HEK293 (cell line): ENCODE results near the gene RAB42.
A peak's percentile ranks its signal among the peaks of the same experiment; 100 is the strongest.

ENCODE experiments used
- CTCF ChIA-PET: fragments of 350-600 bp; formaldehyde crosslinking; extraction: SDS; loops from one replicate; lab custom pipeline; 2021; ENCODE audit warnings: antibody characterized with exemption; lab: Yijun Ruan, JAX
- POLR2A ChIA-PET: fragments of 300-600 bp; formaldehyde crosslinking; extraction: SDS; loops from one replicate; lab custom pipeline; 2020; ENCODE audit warnings: antibody characterized with exemption, inconsistent platforms; lab: Yijun Ruan, JAX
- H3K27ac ChIP-seq: fragments of 200-500 bp; sonication (Bioruptor generic); 2 replicates; pipeline ENCODE4 v1.5.1; 2014; ENCODE audit warnings: low read depth, low read length, control low read depth, inconsistent platforms; ENCODE audit errors: extremely low read depth
- H3K36me3 ChIP-seq, 2 experiments: fragments of 200-500 bp in 1 of 2; sonication (Bioruptor generic) in 1 of 2; 1 replicate in 1 of 2; 2 replicates in 1 of 2; pipeline ENCODE4 v1.5.1; 2014 to 2017; ENCODE audit warnings: inconsistent platforms in 2 of 2, low read length in 2 of 2; ENCODE audit not compliant: control insufficient read depth in 2 of 2, insufficient read depth in 1 of 2
- H3K4me1 ChIP-seq: fragments of 200-500 bp; sonication (Bioruptor generic); 2 replicates; pipeline ENCODE4 v1.5.1; 2014; ENCODE audit warnings: mild to moderate bottlenecking, low read length, inconsistent platforms; ENCODE audit not compliant: control insufficient read depth, insufficient read depth
- H3K4me3 ChIP-seq: 2 replicates; pipeline ENCODE4 v1.5.1; 2011; ENCODE audit warnings: low read depth, mild to moderate bottlenecking, control low read depth, low read length, moderate library complexity
- H3K9me3 ChIP-seq: fragments of 200-500 bp; sonication (Bioruptor generic); 2 replicates; pipeline ENCODE4 v1.5.1; 2014; ENCODE audit warnings: low read depth, low read length, inconsistent platforms; ENCODE audit not compliant: control insufficient read depth, insufficient read depth
- GLI4 ChIP-seq: fragments of 450-650 bp; formaldehyde crosslinking; IDR thresholded peaks from 2 replicates; pipeline ENCODE4 v1.5.1; 2016; ENCODE audit warnings: missing biosample characterization, missing genetic modification characterization
- GLIS1 ChIP-seq: fragments of 450-650 bp; formaldehyde crosslinking; IDR thresholded peaks from 2 replicates; pipeline ENCODE4 v1.5.1; 2016; ENCODE audit warnings: missing biosample characterization, missing genetic modification characterization
- HIC1 ChIP-seq: fragments of 450-650 bp; formaldehyde crosslinking; IDR thresholded peaks from 2 replicates; pipeline ENCODE4 v1.5.1; 2016; ENCODE audit warnings: missing biosample characterization, missing genetic modification characterization
- HOXA7 ChIP-seq: sonication (generic); formaldehyde crosslinking; IDR thresholded peaks from 2 replicates; pipeline ENCODE4 v1.8.1; 2022; ENCODE audit warnings: missing genetic modification reagents, borderline replicate concordance
- KLF17 ChIP-seq: fragments of 450-650 bp; formaldehyde crosslinking; IDR thresholded peaks from 2 replicates; pipeline ENCODE4 v1.5.1; 2016; ENCODE audit warnings: missing biosample characterization, missing genetic modification characterization
- MEIS1 ChIP-seq: sonication (generic); formaldehyde crosslinking; IDR thresholded peaks from 2 replicates; pipeline ENCODE4 v1.8.1; 2022; ENCODE audit warnings: missing genetic modification reagents, mild to moderate bottlenecking, borderline replicate concordance
- OSR2 ChIP-seq: fragments of 450-650 bp; formaldehyde crosslinking; IDR thresholded peaks from 2 replicates; pipeline ENCODE4 v1.5.1; 2016; ENCODE audit warnings: missing biosample characterization, missing genetic modification characterization
- PBX3 ChIP-seq: sonication (generic); formaldehyde crosslinking; IDR thresholded peaks from 2 replicates; pipeline ENCODE4 v1.8.1; 2022; ENCODE audit warnings: mild to moderate bottlenecking, moderate library complexity, missing genetic modification reagents
- SCRT1 ChIP-seq: fragments of 450-650 bp; formaldehyde crosslinking; IDR thresholded peaks from 2 replicates; pipeline ENCODE4 v1.5.1; 2016; ENCODE audit warnings: missing biosample characterization, missing genetic modification characterization, borderline replicate concordance
- SCRT2 ChIP-seq: fragments of 450-650 bp; formaldehyde crosslinking; IDR thresholded peaks from 2 replicates; pipeline ENCODE4 v1.5.1; 2016; ENCODE audit warnings: missing biosample characterization, missing genetic modification characterization
- SP2 ChIP-seq: fragments of 450-650 bp; formaldehyde crosslinking; IDR thresholded peaks from 2 replicates; pipeline ENCODE4 v1.5.1; 2016; ENCODE audit warnings: missing biosample characterization, missing genetic modification characterization
- SP7 ChIP-seq: fragments of 450-650 bp; formaldehyde crosslinking; IDR thresholded peaks from 2 replicates; pipeline ENCODE4 v1.5.1; 2016; ENCODE audit warnings: missing biosample characterization, missing genetic modification characterization
- WT1 ChIP-seq: fragments of 450-650 bp; formaldehyde crosslinking; IDR thresholded peaks from 2 replicates; pipeline ENCODE4 v1.5.1; 2016; ENCODE audit warnings: missing biosample characterization, missing genetic modification characterization
- ZBTB20 ChIP-seq: fragments of 450-650 bp; formaldehyde crosslinking; IDR thresholded peaks from 2 replicates; pipeline ENCODE4 v1.5.1; 2016; ENCODE audit warnings: missing biosample characterization, missing genetic modification characterization
- ZBTB44 ChIP-seq: fragments of 450-650 bp; IDR thresholded peaks from 2 replicates; pipeline ENCODE4 v1.5.1; 2018; ENCODE audit warnings: missing biosample characterization, mild to moderate bottlenecking, missing genetic modification characterization
- ZBTB48 ChIP-seq: fragments of 450-650 bp; formaldehyde crosslinking; IDR thresholded peaks from 2 replicates; pipeline ENCODE4 v1.5.1; 2016; ENCODE audit warnings: missing biosample characterization, missing genetic modification characterization
- ZNF112 ChIP-seq: fragments of 450-650 bp; formaldehyde crosslinking; IDR thresholded peaks from 2 replicates; pipeline ENCODE4 v1.5.0; 2017; ENCODE audit warnings: missing biosample characterization, missing genetic modification characterization
- ZNF184 ChIP-seq: fragments of 450-650 bp; IDR thresholded peaks from 2 replicates; pipeline ENCODE4 v1.5.1; 2018; ENCODE audit warnings: missing biosample characterization, mild to moderate bottlenecking, missing genetic modification characterization
- ZNF19 ChIP-seq: fragments of 450-650 bp; formaldehyde crosslinking; IDR thresholded peaks from 2 replicates; pipeline ENCODE4; 2016; ENCODE audit warnings: missing biosample characterization, missing genetic modification characterization, low read depth
- ZNF202 ChIP-seq: fragments of 450-650 bp; formaldehyde crosslinking; IDR thresholded peaks from 2 replicates; pipeline ENCODE4 v1.5.1; 2016; ENCODE audit warnings: missing biosample characterization, missing genetic modification characterization, borderline replicate concordance
- ZNF26 ChIP-seq: fragments of 450-650 bp; formaldehyde crosslinking; IDR thresholded peaks from 2 replicates; pipeline ENCODE4 v1.5.1; 2016; ENCODE audit warnings: missing biosample characterization, missing genetic modification characterization
- ZNF416 ChIP-seq: fragments of 450-650 bp; formaldehyde crosslinking; IDR thresholded peaks from 2 replicates; pipeline ENCODE4 v1.5.1; 2016; ENCODE audit warnings: missing biosample characterization, missing genetic modification characterization
- ZNF423 ChIP-seq: fragments of 450-650 bp; formaldehyde crosslinking; IDR thresholded peaks from 2 replicates; pipeline ENCODE4 v1.5.1; 2016; ENCODE audit warnings: missing biosample characterization, missing genetic modification characterization
- ZNF426 ChIP-seq: fragments of 450-650 bp; formaldehyde crosslinking; IDR thresholded peaks from 2 replicates; pipeline ENCODE4 v1.5.1; 2017; ENCODE audit warnings: missing biosample characterization, missing genetic modification characterization, mild to moderate bottlenecking, inconsistent platforms, moderate library complexity
- ZNF433 ChIP-seq: fragments of 450-650 bp; formaldehyde crosslinking; IDR thresholded peaks from 2 replicates; pipeline ENCODE4 v1.5.1; 2016; ENCODE audit warnings: missing biosample characterization, missing genetic modification characterization, low read depth
- ZNF610 ChIP-seq: fragments of 450-650 bp; formaldehyde crosslinking; IDR thresholded peaks from 2 replicates; pipeline ENCODE4 v1.5.1; 2016; ENCODE audit warnings: missing biosample characterization, missing genetic modification characterization, borderline replicate concordance
- ZNF629 ChIP-seq: fragments of 450-650 bp; formaldehyde crosslinking; IDR thresholded peaks from 2 replicates; pipeline ENCODE4 v1.5.1; 2017; ENCODE audit warnings: missing biosample characterization, missing genetic modification characterization
- ZNF658 ChIP-seq: fragments of 450-650 bp; formaldehyde crosslinking; IDR thresholded peaks from 2 replicates; pipeline ENCODE4; 2016; ENCODE audit warnings: missing biosample characterization, missing genetic modification characterization
- ZNF692 ChIP-seq: fragments of 450-650 bp; formaldehyde crosslinking; IDR thresholded peaks from 2 replicates; pipeline ENCODE4 v1.5.1; 2016; ENCODE audit warnings: missing biosample characterization, missing genetic modification characterization
- ZNF707 ChIP-seq: fragments of 450-650 bp; formaldehyde crosslinking; IDR thresholded peaks from 2 replicates; pipeline ENCODE4 v1.5.1; 2016; ENCODE audit warnings: missing biosample characterization, missing genetic modification characterization
- ZNF843 ChIP-seq: fragments of 450-650 bp; formaldehyde crosslinking; IDR thresholded peaks from 2 replicates; pipeline ENCODE4 v1.5.1; 2016; ENCODE audit warnings: missing biosample characterization, missing genetic modification characterization

RAB42 gene

GRCh38 chr1:28601696-28602095 is 9.6 kb downstream of the RAB42 start:
- Histone ChIP-seq H3K36me3 (peaks cover 4 to 45% of the 10 kb centered on the region in 2 experiments; a peak in 2 of 3 replicates), H3K4me3 (no peak overlapping the region), H3K27ac (no peak overlapping the region; the same call in 1 of the 2 replicates), H3K9me3 (no peaks in the 10 kb centered on the region), H3K4me1 (peaks cover 5% of the 10 kb centered on the region)
- CTCF ChIA-PET: interaction anchor here (0.6 to 4.5 kb wide), 10 partner anchors 21 to 353 kb away, joined by 3 to 26 read pairs (median 6); no protein-coding TSS in a partner anchor
- POLR2A ChIA-PET: interaction anchor here (0.7 to 5.4 kb wide), 5 partner anchors 20 to 702 kb away, joined by 3 to 56 read pairs (median 3); partner anchors contain the start of gene RCC1
- TF ChIP-seq MEIS1 (no peak), SP7 (tag by site-specific recombination) (no peak), ZNF629 (tag by site-specific recombination) (no peak), ZNF416 (no peak), ZNF433 (tag by site-specific recombination) (no peak), HIC1 (no peak; the same call in 1 of the 2 replicates), SCRT2 (tag by site-specific recombination) (peak; percentile 93), GLIS1 (tag by site-specific recombination) (peak; percentile 67), WT1 (no peak), ZBTB48 (0 out of 2 replicates have a peak, but pooled peaks have one; percentile 15), ZNF692 (0 out of 2 replicates have a peak, but pooled peaks have one; percentile 45), ZNF202 (tag by site-specific recombination) (no peak), GLI4 (tag by site-specific recombination) (no peak), KLF17 (no peak), SCRT1 (peak; percentile 24; the same call in 1 of the 2 replicates), ZNF658 (tag by site-specific recombination) (no peak), ZNF19 (no peak), SP2 (tag by site-specific recombination) (no peak), ZBTB20 (no peak), HOXA7 (CRISPR knock-in tag) (no peak), ZNF610 (tag by site-specific recombination) (no peak), ZNF26 (tag by site-specific recombination) (no peak), ZNF423 (tag by site-specific recombination) (no peak), ZNF112 (no peak), PBX3 (no peak), ZNF184 (no peak), ZNF843 (no peak), ZNF707 (tag by site-specific recombination) (no peak), ZBTB44 (tag by site-specific recombination) (no peak), OSR2 (tag by site-specific recombination) (0 out of 2 replicates have a peak, but pooled peaks have one; percentile 12), ZNF426 (tag by site-specific recombination) (no peak)
